Left ventricle myocardium superior (tissue), 1 donor: Measurements from ENCODE around the gene MYO5B. TPM values are rescaled to one million over a fixed set of nuclear protein-coding genes. Genes with fewer than 3 reads are reported as not detected.

Source experiments
- ATAC-seq: fragments of 200-7000 bp; cut with Tn5 transposase; one replicate; pipeline ENCODE4 v1.9.1; 2020; ENCODE audit warnings: mild to moderate bottlenecking, moderate library complexity
- DNase-seq: peaks from one replicate; pipeline ENCODE4 v3.0.0-alpha.2; 2020
- intact Hi-C: fragments of 100-400 bp; cut with micrococcal nuclease; formaldehyde crosslinking; loops from one replicate; pipeline ENCODE4 v1.11.0; 2022
- total RNA-seq: library from RNA; stranded (reverse); fragmentation: NEBNext Ultra II Directional; extraction: Animal tissue kit (Norgen Biotek cat#: 25700); gene quantifications from one replicate; pipeline ENCODE4 v1.2.1, GENCODE V29; 2021
- donor health status: DM: no; HTN: yes; CAD: no; lungs with severe emphysema.

MYO5B gene
- total RNA-seq, 1 donor from 2014 or later = 1.1 TPM

- DNase-seq = no peak
- intact Hi-C loops = no loop called here
- no peak for ATAC-seq
Measured at GRCh38 chr18:49878567-49879270, 316.2 kb downstream of the MYO5B start.

DNA sequence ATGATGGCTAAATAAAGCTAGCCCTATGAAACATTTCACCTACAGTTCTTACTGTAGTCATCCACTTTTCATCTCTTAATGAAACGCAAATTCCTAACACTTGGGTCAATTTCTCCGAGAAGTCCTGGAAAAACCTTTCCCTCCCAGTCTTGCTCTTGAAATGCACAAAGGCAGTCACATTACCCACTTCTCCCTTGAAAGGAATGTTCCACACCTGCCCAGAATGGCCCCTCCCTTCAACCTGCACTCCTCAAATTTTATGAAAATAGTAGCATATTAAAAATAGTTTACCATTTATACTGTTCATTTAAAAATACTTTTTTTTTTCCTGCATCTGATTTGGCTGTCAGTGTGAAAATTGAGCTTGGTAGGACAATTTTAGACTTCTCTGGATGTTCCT lies 316.9 kb downstream of the MYO5B start:
- ATAC-seq = no peak
- intact Hi-C loops = no loop called here
- no peak for DNase-seq

DNA sequence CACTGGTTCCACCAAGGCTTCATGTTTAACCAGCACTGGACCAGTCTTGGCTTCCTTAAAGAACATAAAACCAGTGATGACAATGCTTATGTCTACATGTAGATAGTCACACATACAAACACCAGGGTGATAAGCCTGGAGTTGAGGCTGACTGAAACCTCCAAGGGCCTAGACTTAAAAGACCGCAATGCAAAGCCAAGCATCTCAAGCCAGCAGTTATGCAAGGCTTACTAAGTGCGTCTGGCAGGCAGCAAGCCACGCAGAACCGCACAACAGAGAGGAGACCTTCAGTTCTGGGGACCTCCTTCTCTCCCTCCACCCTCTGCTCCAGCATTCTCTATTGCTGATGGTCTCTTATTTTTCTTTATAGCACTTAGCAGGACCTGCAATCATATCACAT lies 318.4 kb downstream of the MYO5B start:
- intact Hi-C loops = no loop called here
- DNase-seq (no peak), ATAC-seq (peak; percentile 27)

DNA sequence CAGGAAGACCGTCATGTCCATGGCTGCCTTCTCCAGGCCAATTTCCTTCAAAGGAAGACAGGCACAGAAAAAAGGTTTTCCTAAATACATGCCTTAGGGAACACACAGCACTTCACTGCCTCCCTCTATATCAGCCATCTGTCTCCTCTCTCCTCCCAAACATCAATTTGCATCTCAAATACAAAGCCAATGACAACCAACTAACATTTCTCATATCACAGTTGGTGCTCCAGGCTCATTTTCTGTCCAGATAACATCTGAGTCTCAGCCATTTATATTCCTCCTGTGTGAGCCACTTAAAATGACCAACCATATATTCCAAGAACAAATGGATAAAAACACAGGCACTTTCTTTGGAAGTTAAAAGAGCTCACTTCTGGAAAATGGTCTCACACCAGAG lies 319.2 kb downstream of the MYO5B start:
- ATAC-seq = no peak

DNA sequence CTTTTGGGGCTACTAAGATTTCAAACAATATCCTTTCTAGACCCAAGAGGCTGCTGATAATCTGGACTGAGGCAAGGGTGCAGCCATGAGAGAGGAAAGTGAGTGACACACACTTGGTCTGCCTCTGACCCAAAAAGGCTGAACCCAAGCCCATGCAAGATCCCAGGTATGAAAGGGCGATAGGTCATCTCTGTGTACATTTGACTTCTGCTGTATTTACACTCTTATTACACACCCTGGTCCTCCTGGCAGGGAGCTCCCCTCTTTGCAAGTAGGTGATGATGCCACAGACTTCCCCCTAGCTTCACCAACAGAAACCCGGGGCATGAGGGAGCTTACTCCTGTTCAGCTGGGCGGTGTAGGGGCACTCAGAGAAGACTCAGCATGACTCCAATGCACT lies 319.8 kb downstream of the MYO5B start:
- ATAC-seq (no peak), DNase-seq (no peak)
- intact Hi-C loops = no loop called here

More for the DNA sequence above, 319.2 kb downstream of the MYO5B start:
- no peak for DNase-seq
- intact Hi-C loops = no loop called here

- no peak for ATAC-seq
- intact Hi-C loops = no loop called here
- no peak for DNase-seq
Measured at GRCh38 chr18:49874238-49874637, 320.7 kb downstream of the MYO5B start.

GRCh38 chr18:49869354-49869753 lies 325.6 kb downstream of the MYO5B start:
- ATAC-seq (no peak), DNase-seq (no peak)
- intact Hi-C loops = no loop called here

DNA sequence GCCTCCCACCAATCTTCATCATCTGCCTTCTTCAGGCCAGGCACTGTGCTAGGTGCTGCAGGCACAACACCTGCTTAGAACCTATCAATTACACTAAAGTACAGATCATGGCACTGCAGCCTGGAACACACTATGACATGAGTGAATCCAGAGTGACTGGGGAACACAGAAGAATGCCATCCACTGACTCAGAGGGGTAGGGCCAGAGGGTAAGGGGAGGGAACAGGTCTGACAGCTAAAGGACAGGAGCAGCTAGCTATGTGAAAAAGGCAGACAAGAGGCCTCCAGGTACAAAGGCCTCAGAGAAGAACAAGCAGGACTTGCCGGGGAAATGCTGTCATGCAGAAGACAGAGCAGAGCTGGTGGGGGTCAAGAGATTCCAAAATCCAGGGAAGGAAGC lies 328.3 kb downstream of the MYO5B start:
- DNase-seq = no peak
- no peak for ATAC-seq
- intact Hi-C loops = no loop called here

DNA sequence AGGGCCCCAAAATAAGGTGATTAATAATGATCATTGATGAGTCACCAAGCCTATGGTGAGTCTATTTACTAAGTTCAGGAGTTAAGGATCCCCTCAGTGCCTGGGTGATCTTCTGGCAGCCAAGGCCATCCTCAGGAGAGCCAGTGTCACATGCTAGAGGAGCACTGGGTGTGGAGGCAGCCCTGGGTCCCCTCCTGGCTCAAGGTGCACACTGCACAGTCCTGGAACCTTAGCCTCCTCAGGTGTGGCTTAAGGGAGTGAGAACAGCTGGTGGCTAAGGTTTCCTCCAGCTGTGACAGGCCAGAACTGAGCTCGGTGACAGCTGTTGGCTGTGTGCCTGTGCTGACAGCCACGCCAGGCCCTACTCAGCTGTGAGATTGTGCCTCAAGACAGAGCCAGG lies 329.5 kb downstream of the MYO5B start:
- intact Hi-C loops = no loop called here
- ATAC-seq = peak; percentile 81

DNA sequence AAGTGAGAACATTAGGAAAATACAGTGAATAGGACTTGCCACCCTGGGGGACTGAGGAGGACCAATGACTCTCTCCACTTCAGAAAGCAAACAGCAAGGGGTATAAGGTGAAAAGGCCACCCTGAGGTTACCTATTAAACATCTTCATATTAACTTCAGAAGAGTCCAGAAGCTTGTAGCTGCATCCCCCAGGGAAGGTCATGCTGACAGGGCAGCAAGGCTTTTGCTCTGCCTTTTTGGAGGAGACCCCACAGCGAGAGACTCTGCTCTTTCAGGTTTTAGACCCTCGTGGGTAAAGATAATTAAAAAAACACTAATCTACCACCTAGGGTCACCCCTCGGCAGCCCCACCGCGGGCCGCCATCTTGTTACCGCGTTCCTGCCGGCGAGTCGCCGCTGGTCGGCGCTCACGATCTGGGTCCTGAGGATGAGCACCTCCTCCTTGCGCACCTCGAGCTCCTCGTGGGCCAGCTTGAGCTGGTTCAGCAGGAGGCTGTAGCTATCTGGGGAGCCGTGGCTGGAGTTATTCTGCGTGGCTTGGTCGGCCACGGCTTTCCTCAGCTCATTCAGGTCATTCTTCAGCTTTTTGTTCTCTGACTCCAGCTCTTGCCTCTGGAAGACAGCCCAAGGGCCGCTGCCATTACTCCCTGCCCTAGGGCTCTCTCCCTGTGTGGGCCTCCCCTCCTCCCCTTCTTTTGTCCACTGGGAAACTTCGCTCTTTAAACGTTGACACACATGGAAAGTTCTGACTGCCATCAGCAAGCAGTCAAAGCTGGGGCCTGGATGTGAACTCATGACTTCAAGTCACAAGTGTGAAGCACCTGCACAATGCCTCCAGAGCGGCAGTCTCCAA lies 331.0 kb downstream of the MYO5B start:
- no peak for ATAC-seq
- no peak for DNase-seq
- intact Hi-C loops = no loop called here

More for the DNA sequence above, 329.5 kb downstream of the MYO5B start:
- peak; percentile 59 for DNase-seq

DNA sequence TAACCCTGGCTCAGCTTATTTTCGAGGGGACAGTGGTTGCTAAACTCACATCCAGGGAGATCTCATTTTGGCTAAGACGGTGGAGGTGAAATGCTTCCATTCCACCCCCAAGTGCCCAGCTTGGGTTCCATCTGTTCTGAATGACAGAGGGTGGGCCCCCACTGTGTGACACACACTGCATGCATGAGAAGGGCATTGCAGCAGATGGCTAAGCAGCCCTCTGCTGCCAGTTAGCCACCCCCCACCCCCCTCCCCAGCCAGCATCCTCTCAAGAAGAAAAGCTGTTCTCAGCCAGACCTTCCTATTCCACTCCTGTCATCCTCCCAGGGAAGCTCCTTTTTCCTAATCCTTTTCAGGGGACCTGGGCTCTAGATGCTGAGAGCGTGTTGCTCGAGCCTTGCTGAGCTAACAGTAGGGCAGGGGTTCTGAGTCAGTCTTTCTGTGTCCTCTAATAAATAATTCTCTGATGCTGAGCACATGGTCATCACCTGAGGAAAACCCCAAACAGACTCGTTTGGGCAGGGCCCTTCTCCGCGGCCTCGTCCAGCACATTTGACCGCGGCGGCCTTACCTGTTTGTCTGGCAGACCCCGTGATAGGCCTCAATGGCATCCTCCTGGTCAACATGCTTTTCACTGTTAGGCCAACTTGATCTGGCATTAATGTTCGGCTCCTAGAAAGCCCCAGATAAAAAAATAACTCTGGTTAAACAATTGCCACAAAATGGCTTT lies 332.1 kb downstream of the MYO5B start:
- ATAC-seq (no peak), DNase-seq (no peak)
- intact Hi-C loops = no loop called here

DNA sequence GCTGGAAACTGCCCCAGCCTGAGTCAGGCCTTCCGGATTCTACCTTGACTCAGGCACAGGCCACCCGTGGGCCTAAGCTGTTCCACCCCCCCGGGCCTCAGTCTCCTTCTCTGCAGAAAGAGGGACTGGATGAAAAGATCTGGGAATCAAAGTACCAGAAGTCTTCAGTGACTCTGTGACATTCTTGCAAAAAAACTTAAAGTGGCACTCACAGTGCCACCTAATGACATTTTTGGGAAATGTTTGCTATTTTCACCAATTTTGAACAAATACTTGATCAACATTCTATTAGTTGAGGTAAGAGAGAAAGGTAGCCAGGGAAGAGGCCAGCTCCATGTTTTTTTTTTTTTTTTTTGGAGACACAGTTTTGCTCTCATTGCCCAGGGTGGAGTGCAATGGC lies 333.3 kb downstream of the MYO5B start:
- ATAC-seq = no peak
- DNase-seq = no peak
- intact Hi-C loops = no loop called here

DNA sequence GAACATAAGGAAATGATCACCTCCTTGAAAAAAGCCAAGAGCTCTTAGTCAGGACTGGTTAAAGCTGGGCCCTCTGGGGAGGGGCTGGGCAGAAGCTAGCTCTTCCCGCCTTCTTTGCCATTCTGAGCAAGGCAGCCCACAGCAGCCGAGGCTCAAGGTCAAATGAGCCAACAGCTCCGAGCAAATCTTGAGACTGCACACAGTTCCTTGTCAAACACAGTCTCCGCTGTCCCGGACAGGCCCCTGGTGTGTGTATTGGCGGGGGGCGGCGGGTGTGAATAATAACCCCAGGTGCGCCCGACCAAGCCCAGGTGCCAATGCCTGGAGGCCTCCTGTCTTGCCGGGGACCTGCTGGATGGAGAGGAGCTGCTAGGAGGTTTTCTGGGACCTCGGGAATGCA lies 335.2 kb downstream of the MYO5B start:
- DNase-seq (no peak), ATAC-seq (no peak)
- intact Hi-C loops = loop anchor here (5.0 kb wide), 2 partner anchors 302 to 347 kb away; no protein-coding TSS in a partner anchor

- DNase-seq (no peak), ATAC-seq (peak; percentile 26)
- intact Hi-C loops = loop anchor here (5.0 kb wide), 2 partner anchors 302 to 347 kb away; no protein-coding TSS in a partner anchor
Measured at GRCh38 chr18:49859021-49859359, 336.0 kb downstream of the MYO5B start.

DNA sequence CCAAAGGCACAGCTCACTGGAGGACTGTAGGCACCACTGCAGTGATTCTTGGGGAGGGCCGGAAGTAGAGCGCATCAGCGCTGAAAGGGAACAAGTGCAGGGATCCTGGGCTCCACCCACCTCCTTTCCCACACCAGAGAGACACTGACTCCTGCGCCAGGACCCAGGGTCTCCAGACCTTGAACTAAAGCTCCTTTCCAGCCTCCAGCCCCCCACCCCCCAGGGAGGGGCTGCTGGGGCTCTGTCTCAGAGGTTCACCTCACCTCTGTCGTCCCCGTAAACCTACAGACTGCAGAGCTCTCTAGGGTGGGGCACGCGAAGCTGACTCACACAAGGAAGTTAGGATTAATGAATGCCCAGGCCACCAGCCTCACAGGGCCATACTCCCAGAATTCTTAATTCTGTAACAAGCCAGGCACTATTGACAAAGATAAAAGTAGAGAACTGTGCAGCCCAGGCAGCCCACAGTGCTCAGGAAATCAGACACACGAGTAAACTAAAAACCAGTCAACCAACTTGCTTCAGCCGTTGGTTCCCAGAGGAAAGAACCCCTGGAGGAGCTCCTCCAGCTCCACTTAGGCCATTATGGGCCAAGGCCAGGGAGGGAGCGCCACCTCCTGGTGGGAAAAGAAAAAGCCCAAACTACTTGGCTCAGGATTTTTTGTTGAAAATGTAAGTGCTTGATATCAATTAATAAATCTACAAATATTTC lies 336.5 kb downstream of the MYO5B start:
- ATAC-seq (peak; percentile 75), DNase-seq (peak; percentile 62)

GRCh38 chr18:49857708-49858107 lies 337.2 kb downstream of the MYO5B start:
- intact Hi-C loops = loop anchor here (5.0 kb wide), 2 partner anchors 300 to 345 kb away; no protein-coding TSS in a partner anchor
- no peak for ATAC-seq
- DNase-seq = no peak

More for the DNA sequence above, 336.5 kb downstream of the MYO5B start:
- intact Hi-C loops = loop anchor here (5.0 kb wide), 2 partner anchors 301 to 346 kb away; no protein-coding TSS in a partner anchor

DNA sequence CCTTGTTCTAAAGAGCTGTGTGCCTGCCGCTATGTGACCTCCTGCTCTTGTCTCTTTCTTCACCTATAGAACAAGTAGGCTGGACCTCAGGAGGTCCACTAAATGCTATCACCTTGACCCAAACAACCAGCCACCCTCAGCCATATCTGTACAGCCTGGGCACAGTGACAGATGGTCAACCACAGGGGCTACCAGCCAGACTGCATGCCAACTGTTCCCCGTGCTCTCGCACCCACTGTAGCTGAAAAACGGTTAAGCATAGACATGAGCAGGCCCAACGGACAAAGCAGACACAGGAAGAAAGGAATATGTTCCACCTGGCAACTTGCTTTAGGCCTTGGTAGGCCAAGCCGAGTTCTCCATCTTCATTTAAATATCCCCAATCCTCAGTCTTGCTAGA lies 338.5 kb downstream of the MYO5B start:
- intact Hi-C loops = loop anchor here (5.0 kb wide), 2 partner anchors 299 to 344 kb away; no protein-coding TSS in a partner anchor
- DNase-seq = no peak
- no peak for ATAC-seq

DNA sequence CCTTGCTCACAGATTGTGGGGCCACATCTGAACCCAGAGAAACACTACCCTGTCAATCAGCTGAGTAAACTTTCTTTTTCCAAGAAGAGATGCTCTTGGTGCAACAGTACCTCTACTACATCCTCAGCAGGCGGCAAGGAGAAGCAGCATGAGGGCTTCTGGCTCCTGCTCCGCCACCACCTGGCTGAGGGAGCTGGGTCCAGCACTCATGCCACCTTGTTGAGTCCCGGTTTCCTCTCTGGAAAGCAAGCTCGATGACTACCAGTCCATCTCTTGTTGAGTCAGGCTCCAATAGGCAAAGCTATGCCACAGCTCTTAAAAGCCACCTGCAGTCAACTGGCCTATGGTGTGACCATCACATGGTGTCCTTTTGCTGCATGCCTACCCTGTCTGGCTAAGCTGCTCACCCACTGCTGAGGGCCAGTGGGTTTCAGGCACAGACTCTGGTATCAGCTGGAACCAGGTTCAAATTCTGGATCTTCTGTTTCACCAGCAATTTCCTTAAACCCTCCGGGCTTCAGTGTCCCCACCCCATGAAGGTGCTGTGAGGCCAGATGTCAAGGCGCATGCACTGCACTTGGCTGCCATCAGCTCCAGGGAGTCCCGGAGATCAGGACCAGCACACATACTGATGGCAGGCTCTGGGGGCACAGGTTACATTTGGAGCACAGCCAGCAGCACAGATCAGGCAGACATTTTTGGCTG lies 339.1 kb downstream of the MYO5B start:
- ATAC-seq = no peak
- intact Hi-C loops = loop anchor here (5.0 kb wide), 2 partner anchors 299 to 344 kb away; no protein-coding TSS in a partner anchor

More for the DNA sequence above, 339.1 kb downstream of the MYO5B start:
- DNase-seq = no peak
